Osteocyte (in vitro differentiated cells): ENCODE results near the gene FBXO21. TPM values are rescaled to one million over a fixed set of nuclear protein-coding genes. Genes with fewer than 3 reads are reported as not detected.
A peak's percentile ranks its signal among the peaks of the same experiment; 100 is the strongest.

Experiments used
- DNase-seq: peaks from one replicate; pipeline ENCODE4 v3.0.0; 2021; ENCODE audit warnings: mixed read lengths; ENCODE audit not compliant: unreplicated experiment; ENCODE audit errors: extremely low spot score
- H3K27ac Mint-ChIP-seq: one replicate; pipeline ENCODE4 v1.8.0; 2021; ENCODE audit warnings: mild to moderate bottlenecking, mixed read lengths; ENCODE audit not compliant: unreplicated experiment
- H3K27me3 Mint-ChIP-seq: one replicate; pipeline ENCODE4 v1.8.0; 2021; ENCODE audit warnings: mixed read lengths; ENCODE audit not compliant: unreplicated experiment
- H3K36me3 Mint-ChIP-seq: one replicate; pipeline ENCODE4 v1.8.0; 2021; ENCODE audit warnings: mixed read lengths; ENCODE audit not compliant: unreplicated experiment
- H3K4me1 Mint-ChIP-seq: one replicate; pipeline ENCODE4 v1.8.0; 2021; ENCODE audit warnings: mixed read lengths; ENCODE audit not compliant: unreplicated experiment
- H3K4me3 Mint-ChIP-seq: one replicate; pipeline ENCODE4 v1.8.0; 2021; ENCODE audit warnings: mild to moderate bottlenecking, moderate library complexity, mixed read lengths; ENCODE audit not compliant: unreplicated experiment
- H3K9me3 Mint-ChIP-seq: one replicate; pipeline ENCODE4 v1.8.0; 2021; ENCODE audit warnings: mixed read lengths; ENCODE audit not compliant: unreplicated experiment
- total RNA-seq: library from RNA; stranded (reverse); gene quantifications from 2 replicates; pipeline ENCODE4 v1.2.1, GENCODE V29; 2021
- TF ChIP-seq, protein P1 (sequence below): fragments of 200-600 bp; sonication (generic); IDR thresholded peaks from 2 replicates; pipeline ENCODE4 v1.5.0; 2021; ENCODE audit warnings: antibody characterized with exemption, mild to moderate bottlenecking, moderate library complexity

Gene FBXO21
- total RNA-seq, 1 donor from 2014 or later, result 49.0 TPM

DNA sequence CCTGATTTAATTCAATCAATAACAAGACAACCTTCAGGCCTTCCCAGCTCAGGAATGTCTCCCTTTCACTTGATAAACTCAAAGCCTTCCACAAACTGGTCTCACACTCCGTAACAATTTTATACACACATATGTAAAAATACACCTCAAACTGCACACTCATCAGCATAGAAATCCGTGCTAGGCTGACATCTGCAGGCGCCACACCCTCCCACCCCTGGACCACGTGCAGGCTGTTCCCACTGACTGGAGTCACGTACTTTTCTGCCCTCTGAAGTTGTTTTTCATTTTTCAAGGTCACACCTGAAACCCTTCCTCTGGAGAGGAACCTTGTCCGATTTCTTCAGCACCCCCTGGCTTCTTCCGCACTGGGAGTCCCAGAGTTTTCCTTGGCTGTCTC, 27.6 kb downstream of the FBXO21 start:
- H3K4me1 Mint-ChIP-seq, result no peaks in the 10 kb centered on the region
- H3K9me3 Mint-ChIP-seq, result no peaks in the 10 kb centered on the region
- no peak for DNase-seq
- H3K27ac Mint-ChIP-seq, result no peak overlapping the region
- no peak overlapping the region for H3K4me3 Mint-ChIP-seq
- H3K27me3 Mint-ChIP-seq, result no peaks in the 10 kb centered on the region
- TF ChIP-seq, protein P1, sequence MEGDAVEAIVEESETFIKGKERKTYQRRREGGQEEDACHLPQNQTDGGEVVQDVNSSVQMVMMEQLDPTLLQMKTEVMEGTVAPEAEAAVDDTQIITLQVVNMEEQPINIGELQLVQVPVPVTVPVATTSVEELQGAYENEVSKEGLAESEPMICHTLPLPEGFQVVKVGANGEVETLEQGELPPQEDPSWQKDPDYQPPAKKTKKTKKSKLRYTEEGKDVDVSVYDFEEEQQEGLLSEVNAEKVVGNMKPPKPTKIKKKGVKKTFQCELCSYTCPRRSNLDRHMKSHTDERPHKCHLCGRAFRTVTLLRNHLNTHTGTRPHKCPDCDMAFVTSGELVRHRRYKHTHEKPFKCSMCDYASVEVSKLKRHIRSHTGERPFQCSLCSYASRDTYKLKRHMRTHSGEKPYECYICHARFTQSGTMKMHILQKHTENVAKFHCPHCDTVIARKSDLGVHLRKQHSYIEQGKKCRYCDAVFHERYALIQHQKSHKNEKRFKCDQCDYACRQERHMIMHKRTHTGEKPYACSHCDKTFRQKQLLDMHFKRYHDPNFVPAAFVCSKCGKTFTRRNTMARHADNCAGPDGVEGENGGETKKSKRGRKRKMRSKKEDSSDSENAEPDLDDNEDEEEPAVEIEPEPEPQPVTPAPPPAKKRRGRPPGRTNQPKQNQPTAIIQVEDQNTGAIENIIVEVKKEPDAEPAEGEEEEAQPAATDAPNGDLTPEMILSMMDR, result no peak
- H3K36me3 Mint-ChIP-seq, result peaks cover 58% of the 10 kb centered on the region

DNA sequence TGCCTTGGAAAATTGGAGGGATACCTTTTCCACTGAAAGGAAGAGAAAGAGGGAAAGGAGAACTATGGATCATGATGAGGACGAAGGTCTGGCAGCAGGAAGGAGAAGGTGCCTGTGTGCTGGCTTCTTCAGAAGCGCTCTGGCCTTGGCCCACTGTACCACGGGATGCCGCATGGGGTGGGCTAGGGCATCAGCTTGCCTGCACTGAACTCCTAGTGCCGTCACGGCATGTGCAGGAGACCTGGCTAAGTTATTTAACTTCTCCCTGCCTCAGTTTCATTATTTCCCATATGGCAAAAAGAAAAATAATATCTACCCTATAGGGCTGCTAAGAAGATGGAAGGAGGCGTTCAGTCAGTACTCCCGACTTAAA, 28.1 kb downstream of the FBXO21 start:
- Mint-ChIP-seq H3K27ac (no peak overlapping the region), H3K9me3 (no peaks in the 10 kb centered on the region), H3K27me3 (no peaks in the 10 kb centered on the region), H3K36me3 (peaks cover 62% of the 10 kb centered on the region), H3K4me3 (no peak overlapping the region), H3K4me1 (no peaks in the 10 kb centered on the region)
- TF ChIP-seq, protein P1, result no peak
- DNase-seq, result no peak

DNA sequence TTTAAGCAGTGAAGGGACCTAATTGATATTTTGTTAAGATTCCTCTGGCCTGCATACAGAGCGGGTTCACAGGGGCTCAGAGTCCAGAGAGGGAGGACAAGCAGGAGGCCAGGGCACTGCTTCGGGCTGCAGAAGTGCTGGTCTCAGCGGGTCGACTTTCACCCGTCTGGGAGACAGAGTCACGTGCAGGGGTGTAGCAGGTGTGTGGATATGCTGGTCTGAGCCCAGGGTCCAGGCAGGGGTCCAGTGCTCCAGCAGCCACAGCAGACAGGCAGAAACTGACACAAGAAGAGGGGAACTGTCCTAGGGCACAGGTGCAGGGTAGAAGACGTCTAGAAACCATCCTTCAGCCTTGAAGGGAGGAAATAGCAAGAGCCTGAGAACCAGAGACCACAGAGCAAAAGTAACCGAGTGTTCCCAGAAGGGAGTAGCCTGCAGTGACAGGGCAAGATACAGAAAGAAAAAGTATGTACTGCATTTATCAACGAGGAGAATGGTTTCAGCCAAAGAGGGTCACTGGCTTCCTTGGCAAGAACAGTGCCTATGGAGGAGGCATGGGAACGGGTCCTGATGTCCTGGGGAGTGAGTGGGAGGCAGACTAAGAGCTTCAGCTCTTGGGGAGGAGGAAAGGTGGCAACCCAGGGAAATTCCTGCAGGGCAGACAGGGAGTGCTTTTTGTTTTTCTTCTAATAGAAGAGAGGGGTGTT, 28.7 kb downstream of the FBXO21 start:
- Mint-ChIP-seq H3K27ac (peak overlapping the region; percentile 35), H3K4me3 (no peak overlapping the region), H3K9me3 (no peaks in the 10 kb centered on the region), H3K36me3 (peaks cover 63% of the 10 kb centered on the region), H3K27me3 (no peaks in the 10 kb centered on the region), H3K4me1 (no peaks in the 10 kb centered on the region)
- no peak for DNase-seq
- TF ChIP-seq, protein P1, result no peak

DNA sequence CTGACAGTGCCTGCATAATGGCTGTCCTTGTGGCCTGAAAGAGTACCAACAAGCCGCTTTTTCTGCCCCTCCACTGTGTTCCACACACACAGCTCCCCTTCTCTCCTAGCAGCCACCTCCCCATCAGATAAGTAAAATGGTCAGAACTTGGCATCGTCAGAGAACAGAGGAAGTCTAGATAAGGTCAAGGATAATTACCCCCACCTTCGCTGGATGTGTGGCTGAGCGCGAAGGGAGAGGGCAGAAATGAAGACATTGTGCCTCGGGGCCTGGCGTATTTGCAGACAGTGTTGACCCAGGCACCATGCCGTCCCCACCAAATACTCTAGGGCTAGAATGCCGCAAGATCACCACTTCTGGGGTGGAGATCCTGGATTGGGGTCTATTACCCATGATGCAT, 30.6 kb downstream of the FBXO21 start:
- no peak overlapping the region for H3K4me3 Mint-ChIP-seq
- H3K27me3 Mint-ChIP-seq, result no peaks in the 10 kb centered on the region
- no peak overlapping the region for H3K27ac Mint-ChIP-seq
- H3K4me1 Mint-ChIP-seq, result no peaks in the 10 kb centered on the region
- peaks cover 58% of the 10 kb centered on the region for H3K36me3 Mint-ChIP-seq
- TF ChIP-seq, protein P1, result no peak
- no peak for DNase-seq
- H3K9me3 Mint-ChIP-seq, result no peaks in the 10 kb centered on the region

DNA sequence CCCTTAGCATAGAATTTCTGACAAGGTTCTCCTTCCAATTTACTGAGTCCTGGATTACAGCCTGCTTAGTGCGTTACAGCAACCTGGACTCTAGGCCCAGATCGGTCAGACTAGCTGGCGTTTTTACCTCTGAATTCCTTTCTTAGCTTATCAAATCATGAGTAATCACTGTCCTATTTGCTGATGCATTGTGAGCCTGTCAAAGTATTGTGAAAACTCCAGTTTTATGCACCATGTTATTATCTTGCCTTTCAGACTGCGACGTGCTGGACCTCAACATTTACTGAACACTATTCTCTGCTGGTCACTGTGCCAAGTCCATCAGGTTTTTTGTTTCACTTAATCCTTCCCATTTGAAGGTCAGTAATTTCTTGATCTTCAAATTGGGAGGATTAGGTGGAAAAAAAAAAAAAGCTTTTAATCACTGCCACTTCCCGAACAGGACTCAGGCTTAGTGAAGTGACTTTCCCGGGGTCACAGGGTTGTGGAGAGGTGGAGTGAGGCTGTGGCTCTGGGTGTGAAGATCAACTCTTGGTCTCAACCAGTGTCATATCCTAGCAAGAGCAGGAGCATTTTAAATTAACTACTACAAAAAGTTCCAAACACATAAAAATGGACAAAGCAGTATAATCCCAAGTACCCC, 31.2 kb downstream of the FBXO21 start:
- DNase-seq, result no peak

More for the DNA sequence above, 31.2 kb downstream of the FBXO21 start:
- TF ChIP-seq, protein P1, result no peak
- Mint-ChIP-seq H3K36me3 (peaks cover 57% of the 10 kb centered on the region), H3K4me3 (no peak overlapping the region), H3K27me3 (no peaks in the 10 kb centered on the region), H3K4me1 (no peaks in the 10 kb centered on the region), H3K9me3 (no peaks in the 10 kb centered on the region), H3K27ac (no peak overlapping the region)
